Measurements from ENCODE around the gene CCDC83.
A peak's percentile ranks its signal among the peaks of the same experiment; 100 is the strongest.
"Not testable (repeated sequence)": the region's sequence is repeated elsewhere in the genome, so short reads cannot be mapped to it uniquely, and the experiment has no call there.

Gene CCDC83

GRCh38 chr11:85948884-85949283 is 93.7 kb downstream of the CCDC83 start:
- ATAC-seq (replicated peaks) (peak; percentile 18 to 25), DNase-seq (no peak)
- Mint-ChIP-seq H3K27me3 (no peaks in the 10 kb centered on the region), H3K27ac (peak overlapping the region; percentile 69), H3K4me3 (no peak overlapping the region), H3K36me3 (peaks cover 17 to 22% of the 10 kb centered on the region in 2 donors), H3K9me3 (peaks cover 17 to 19% of the 10 kb centered on the region in 2 donors), H3K4me1 (peaks cover 16 to 22% of the 10 kb centered on the region in 2 donors)

GRCh38 chr11:85949798-85950197 is 94.6 kb downstream of the CCDC83 start:
- ATAC-seq (replicated peaks) = no peak
- H3K4me3 Mint-ChIP-seq = no peak overlapping the region
- peak overlapping the region; percentile 3 for H3K27ac Mint-ChIP-seq
- H3K36me3 Mint-ChIP-seq = peaks cover 25 to 30% of the 10 kb centered on the region in 2 donors
- peaks cover 18 to 19% of the 10 kb centered on the region in 2 donors for H3K9me3 Mint-ChIP-seq
- H3K4me1 Mint-ChIP-seq = peaks cover 16 to 22% of the 10 kb centered on the region in 2 donors
- DNase-seq = no peak
- H3K27me3 Mint-ChIP-seq = no peaks in the 10 kb centered on the region

DNA sequence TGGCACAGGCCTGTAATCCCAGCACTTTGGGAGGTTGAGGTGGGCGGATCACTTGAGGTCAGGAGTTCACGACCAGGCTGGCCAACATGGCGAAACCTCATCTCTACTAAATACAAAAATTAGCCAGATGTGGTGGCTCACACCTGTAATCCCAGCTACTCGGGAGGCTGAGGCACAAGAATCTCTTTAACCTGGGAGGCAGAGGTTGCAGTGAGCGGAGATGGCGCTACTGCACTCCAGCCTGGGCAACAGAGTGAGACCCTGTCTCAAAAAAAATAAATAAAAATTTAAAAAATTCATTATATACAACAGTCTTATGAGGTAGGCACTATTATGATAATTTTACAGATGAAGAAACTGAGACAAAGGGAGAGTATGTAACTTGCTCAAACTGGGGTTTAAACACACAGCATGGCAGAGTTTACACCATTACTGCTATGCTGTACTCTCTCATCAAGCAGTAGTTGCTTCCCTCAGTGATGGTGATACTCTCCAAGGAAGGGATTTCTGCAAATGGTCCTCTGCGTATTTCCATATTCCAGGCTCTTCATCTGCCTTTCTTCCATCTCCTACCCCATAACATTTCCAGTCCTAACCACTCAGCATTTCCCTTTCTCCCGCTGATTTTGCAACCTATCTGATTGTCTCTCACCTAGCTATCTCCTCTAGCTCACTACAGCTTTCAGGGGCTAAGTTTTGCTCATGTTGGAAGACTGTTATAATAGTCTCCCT is 95.3 kb downstream of the CCDC83 start:
- peak in 1 of 2 donors; percentile 2 for ATAC-seq (replicated peaks)
- Mint-ChIP-seq H3K36me3 (peaks cover 28 to 32% of the 10 kb centered on the region in 2 donors), H3K4me3 (no peak overlapping the region), H3K27me3 (no peaks in the 10 kb centered on the region), H3K9me3 (peaks cover 16 to 17% of the 10 kb centered on the region in 2 donors), H3K27ac (no peak overlapping the region), H3K4me1 (peaks cover 16 to 21% of the 10 kb centered on the region in 2 donors)
- no peak for DNase-seq

- ATAC-seq (replicated peaks) (peak; percentile 10 to 11), DNase-seq (no peak)
- Mint-ChIP-seq H3K9me3 (peaks cover 12 to 13% of the 10 kb centered on the region in 2 donors), H3K27ac (peak overlapping the region; percentile 3), H3K4me1 (peaks cover 11 to 16% of the 10 kb centered on the region in 2 donors), H3K4me3 (no peak overlapping the region), H3K36me3 (peaks cover 27 to 32% of the 10 kb centered on the region in 2 donors), H3K27me3 (no peaks in the 10 kb centered on the region)
Observed at GRCh38 chr11:85951049-85951405, 95.8 kb downstream of the CCDC83 start.

GRCh38 chr11:85951428-85952107 is 96.4 kb downstream of the CCDC83 start:
- ATAC-seq (replicated peaks) (no peak), DNase-seq (no peak)
- no peaks in the 10 kb centered on the region for H3K27me3 Mint-ChIP-seq
- peak overlapping the region; percentile 57 for H3K27ac Mint-ChIP-seq
- peaks cover 31 to 37% of the 10 kb centered on the region in 2 donors for H3K36me3 Mint-ChIP-seq
- H3K4me3 Mint-ChIP-seq = no peak overlapping the region
- peaks cover 12 to 13% of the 10 kb centered on the region in 2 donors for H3K9me3 Mint-ChIP-seq
- peaks cover 8 to 12% of the 10 kb centered on the region in 2 donors for H3K4me1 Mint-ChIP-seq

DNA sequence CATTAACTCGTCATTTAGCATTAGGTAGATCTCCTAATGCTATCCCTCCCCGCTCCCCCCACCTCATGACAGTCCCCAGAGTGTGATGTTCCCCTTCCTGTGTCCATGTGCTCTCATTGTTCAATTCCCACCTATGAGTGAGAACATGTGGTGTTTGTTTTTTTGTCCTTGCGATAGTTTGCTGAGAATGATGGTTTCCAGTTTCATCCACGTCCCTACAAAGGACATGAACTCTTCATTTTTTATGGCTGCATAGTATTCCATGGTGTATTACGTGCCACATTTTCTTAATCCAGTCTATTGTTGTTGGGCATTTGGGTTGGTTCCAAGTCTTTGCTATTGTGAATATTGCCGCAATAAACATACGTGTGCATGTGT is 96.9 kb downstream of the CCDC83 start:
- ATAC-seq (replicated peaks); H3K27me3 Mint-ChIP-seq; H3K4me3 Mint-ChIP-seq; DNase-seq: not testable (repeated sequence)
- Mint-ChIP-seq H3K4me1 (peaks cover 7 to 10% of the 10 kb centered on the region in 2 donors), H3K9me3 (peaks cover 12 to 13% of the 10 kb centered on the region in 2 donors), H3K36me3 (peaks cover 31 to 42% of the 10 kb centered on the region in 2 donors), H3K27ac (peak overlapping the region; percentile 37)

GRCh38 chr11:85953491-85954143 is 98.4 kb downstream of the CCDC83 start:
- peaks cover 12 to 13% of the 10 kb centered on the region in 2 donors for H3K9me3 Mint-ChIP-seq
- H3K4me3 Mint-ChIP-seq = no peak overlapping the region
- ATAC-seq (replicated peaks) (no peak), DNase-seq (no peak)
- peaks cover 31 to 52% of the 10 kb centered on the region in 2 donors for H3K36me3 Mint-ChIP-seq
- peaks cover 3% of the 10 kb centered on the region in 2 donors for H3K4me1 Mint-ChIP-seq
- H3K27ac Mint-ChIP-seq = no peak overlapping the region
- H3K27me3 Mint-ChIP-seq = no peaks in the 10 kb centered on the region

DNA sequence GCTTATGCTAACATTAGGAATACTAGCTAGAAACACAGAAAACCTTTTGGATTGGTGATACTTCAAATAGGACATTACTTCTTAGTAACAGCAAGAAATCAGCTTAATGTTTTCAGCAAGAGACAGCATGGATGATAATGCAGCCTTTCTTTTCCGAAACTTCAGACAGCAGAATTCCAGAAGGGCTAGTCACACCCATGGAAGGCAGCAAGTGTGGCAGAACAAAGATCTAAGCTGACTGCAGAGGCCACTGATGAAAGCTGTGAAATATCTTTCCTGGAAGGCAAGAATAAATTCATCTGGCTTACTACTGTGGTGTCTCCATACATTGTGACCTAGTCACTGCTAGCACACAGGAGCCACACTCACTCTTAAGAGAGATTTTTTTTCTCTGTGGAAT is 100.3 kb downstream of the CCDC83 start:
- Mint-ChIP-seq H3K36me3 (peaks cover 41 to 68% of the 10 kb centered on the region in 2 donors), H3K27ac (no peak overlapping the region)
- no peak for DNase-seq

DNA sequence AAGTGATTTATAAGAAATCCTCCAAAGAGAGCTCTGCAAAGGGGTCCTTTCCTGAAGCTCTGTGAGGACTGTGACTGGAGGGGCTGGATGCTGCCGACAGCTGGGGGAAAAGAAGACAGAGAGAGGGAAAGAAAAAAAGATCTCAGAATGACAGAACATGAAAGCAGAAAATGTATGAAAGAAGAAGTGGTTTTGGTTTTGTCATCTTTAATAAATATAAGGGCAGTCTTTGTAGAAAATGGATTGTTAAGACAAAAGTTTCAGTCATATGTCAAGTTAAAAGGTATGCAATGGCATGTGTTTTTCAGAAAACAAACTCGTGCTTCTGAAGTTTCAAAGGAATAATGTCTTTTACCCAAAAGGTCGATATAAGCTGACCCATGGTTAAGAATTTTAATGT is 105.5 kb downstream of the CCDC83 start:
- Mint-ChIP-seq H3K9me3 (no peaks in the 10 kb centered on the region), H3K27ac (peak overlapping the region; percentile 47), H3K4me3 (no peak overlapping the region), H3K27me3 (no peaks in the 10 kb centered on the region), H3K4me1 (peaks cover 7 to 28% of the 10 kb centered on the region in 2 donors), H3K36me3 (peaks cover 41 to 74% of the 10 kb centered on the region in 2 donors)
- DNase-seq (no peak), ATAC-seq (replicated peaks) (peak in 1 of 2 donors; percentile 42)

More for the DNA sequence above, 100.3 kb downstream of the CCDC83 start:
- H3K27me3 Mint-ChIP-seq = no peaks in the 10 kb centered on the region
- H3K9me3 Mint-ChIP-seq = peaks cover 12 to 13% of the 10 kb centered on the region in 2 donors
- H3K4me1 Mint-ChIP-seq = peaks cover under 1 to 3% of the 10 kb centered on the region in 2 donors
- ATAC-seq (replicated peaks) = no peak
- H3K4me3 Mint-ChIP-seq = no peak overlapping the region

DNA sequence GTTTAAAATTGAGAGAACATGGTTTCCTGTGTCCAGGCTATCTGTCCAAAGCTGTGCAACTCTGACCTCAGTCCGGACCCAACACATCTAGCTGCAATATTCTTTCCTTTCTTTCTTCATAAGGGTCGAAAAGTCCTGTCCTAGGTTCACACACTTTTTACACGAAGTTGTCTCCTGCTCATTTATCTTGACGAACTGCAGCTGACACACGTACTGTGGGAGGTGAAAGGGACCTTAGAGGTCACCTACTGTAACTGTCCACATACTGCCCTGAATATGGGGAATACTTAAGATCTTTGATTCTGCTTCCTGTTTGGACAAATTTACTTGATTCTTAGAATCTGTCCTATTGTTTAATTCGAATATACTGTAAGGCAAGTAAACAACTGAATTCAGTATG is 105.9 kb downstream of the CCDC83 start:
- DNase-seq (no peak), ATAC-seq (replicated peaks) (no peak)
- Mint-ChIP-seq H3K27me3 (no peaks in the 10 kb centered on the region), H3K36me3 (peaks cover 43 to 73% of the 10 kb centered on the region in 2 donors), H3K4me1 (peaks cover 7 to 28% of the 10 kb centered on the region in 2 donors), H3K4me3 (no peak overlapping the region), H3K27ac (peak overlapping the region; percentile 37), H3K9me3 (no peaks in the 10 kb centered on the region)

- no peak overlapping the region for H3K4me3 Mint-ChIP-seq
- ATAC-seq (replicated peaks) = no peak
- H3K4me1 Mint-ChIP-seq = peaks cover 7 to 28% of the 10 kb centered on the region in 2 donors
- H3K36me3 Mint-ChIP-seq = peaks cover 41 to 70% of the 10 kb centered on the region in 2 donors
- H3K27me3 Mint-ChIP-seq = no peaks in the 10 kb centered on the region
- no peak for DNase-seq
- no peak overlapping the region for H3K27ac Mint-ChIP-seq
- H3K9me3 Mint-ChIP-seq = no peaks in the 10 kb centered on the region
Observed at GRCh38 chr11:85961930-85962363, 106.8 kb downstream of the CCDC83 start.

DNA sequence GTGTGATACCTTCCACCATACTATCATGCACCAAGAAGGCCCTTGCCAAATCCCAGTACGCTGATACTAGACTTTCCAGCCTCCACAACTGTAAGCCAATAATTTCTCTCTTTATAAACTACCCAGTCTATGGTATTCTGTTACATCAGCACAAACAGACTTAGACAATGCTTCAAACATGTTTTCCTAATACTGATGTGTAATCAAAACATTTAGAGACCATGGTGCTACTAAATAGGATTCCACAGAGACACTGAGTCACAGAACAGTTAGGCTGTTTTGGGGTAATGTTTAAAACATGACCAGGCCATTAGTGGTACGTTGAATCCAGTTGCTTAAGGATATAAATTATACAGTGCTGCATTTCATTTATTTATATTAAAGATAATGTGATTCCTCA is 110.0 kb downstream of the CCDC83 start:
- Mint-ChIP-seq H3K9me3 (no peaks in the 10 kb centered on the region), H3K27ac (no peak overlapping the region), H3K36me3 (peaks cover 41 to 67% of the 10 kb centered on the region in 2 donors), H3K4me1 (peaks cover 9 to 28% of the 10 kb centered on the region in 2 donors), H3K4me3 (no peak overlapping the region), H3K27me3 (no peaks in the 10 kb centered on the region)
- ATAC-seq (replicated peaks) = no peak
- DNase-seq = no peak

DNA sequence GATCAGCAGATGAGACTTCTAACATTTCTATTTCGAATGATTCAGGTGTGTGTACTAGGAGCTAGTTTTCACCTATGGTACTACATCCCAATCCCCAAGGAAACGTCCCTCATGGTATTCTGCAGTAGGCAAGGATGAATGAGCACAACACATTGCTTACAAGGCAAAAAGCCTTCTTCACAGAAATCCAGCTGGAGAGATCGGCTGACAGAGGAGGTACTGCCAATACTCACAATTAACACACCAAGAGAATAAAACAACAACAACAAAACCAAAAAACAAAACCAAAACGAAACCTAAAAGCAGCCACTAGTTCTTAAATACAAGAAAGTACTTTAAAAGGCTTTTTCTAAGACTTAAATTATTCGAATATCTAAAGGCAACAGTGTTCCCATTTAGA is 112.3 kb downstream of the CCDC83 start:
- peak overlapping the region; percentile 9 for H3K27ac Mint-ChIP-seq
- H3K4me3 Mint-ChIP-seq = no peak overlapping the region
- no peaks in the 10 kb centered on the region for H3K27me3 Mint-ChIP-seq
- no peaks in the 10 kb centered on the region for H3K9me3 Mint-ChIP-seq
- H3K36me3 Mint-ChIP-seq = peaks cover 42 to 64% of the 10 kb centered on the region in 2 donors
- ATAC-seq (replicated peaks) (no peak), DNase-seq (no peak)
- H3K4me1 Mint-ChIP-seq = peaks cover 2 to 6% of the 10 kb centered on the region in 2 donors

Data from stimulated activated naive B cell treated with anti-CD40 and anti-IgM and Interleukin-4, amounts not matched to agents 10 μg/mL and 1 μg/mL and 100 μg/mL, for 72 hours (primary cell).